MM.1S (cell line): Measurements from ENCODE around the gene PDE2A.

Source experiments
- DNase-seq: peaks from one replicate; pipeline ENCODE4 v3.0.0-alpha.2; 2015
- H2AFZ ChIP-seq: fragments of 300-600 bp; sonication (generic); 2 replicates; pipeline ENCODE4 v1.6.0; 2016; ENCODE audit warnings: antibody characterized with exemption, low read length
- H3F3A ChIP-seq: fragments of 300-600 bp; sonication (generic); 2 replicates; pipeline ENCODE4 v1.6.1; 2016; ENCODE audit warnings: mild to moderate bottlenecking, antibody characterized with exemption, low read length, moderate library complexity, mixed read lengths; ENCODE audit not compliant: insufficient read depth
- H3K27ac ChIP-seq: fragments of 300-600 bp; sonication (generic); 2 replicates; pipeline ENCODE4 v1.5.1; 2016; ENCODE audit warnings: mild to moderate bottlenecking, low read length
- H3K27me3 ChIP-seq: fragments of 300-600 bp; sonication (generic); replicated peaks from 2 replicates; pipeline ENCODE4 v1.6.0; 2016; ENCODE audit warnings: low read length; ENCODE audit not compliant: insufficient read depth
- H3K36me3 ChIP-seq: fragments of 300-600 bp; sonication (generic); replicated peaks from 2 replicates; pipeline ENCODE4 v1.6.1; 2016; ENCODE audit warnings: mild to moderate bottlenecking, low read length, mixed read lengths; ENCODE audit not compliant: insufficient read depth
- H3K4me1 ChIP-seq: fragments of 300-600 bp; sonication (generic); 2 replicates; pipeline ENCODE4 v1.6.1; 2016; ENCODE audit warnings: low read length, mixed read lengths
- H3K4me2 ChIP-seq: fragments of 300-600 bp; sonication (generic); 2 replicates; pipeline ENCODE4 v1.6.0; 2016; ENCODE audit warnings: low read depth, low read length
- H3K4me3 ChIP-seq: fragments of 300-600 bp; sonication (generic); 2 replicates; pipeline ENCODE4 v1.5.1; 2016; ENCODE audit warnings: low read length, mixed read lengths
- H3K79me2 ChIP-seq: fragments of 300-600 bp; sonication (generic); 2 replicates; pipeline ENCODE4 v1.6.1; 2016; ENCODE audit warnings: mixed run types, low read length, mixed read lengths
- H3K9ac ChIP-seq: fragments of 300-600 bp; sonication (generic); 2 replicates; pipeline ENCODE4 v1.6.1; 2016; ENCODE audit warnings: low read length, mixed read lengths
- H3K9me2 ChIP-seq: fragments of 300-600 bp; sonication (generic); replicated peaks from 2 replicates; pipeline ENCODE4 v1.6.1; 2016; ENCODE audit warnings: mild to moderate bottlenecking, low read length, mixed read lengths; ENCODE audit not compliant: insufficient read depth
- H3K9me3 ChIP-seq: fragments of 300-600 bp; sonication (generic); replicated peaks from 2 replicates; pipeline ENCODE4 v1.6.1; 2016; ENCODE audit warnings: mild to moderate bottlenecking, low read length, mixed read lengths; ENCODE audit not compliant: insufficient read depth
- H4K20me1 ChIP-seq: fragments of 300-600 bp; sonication (generic); 2 replicates; pipeline ENCODE4 v1.6.1; 2016; ENCODE audit warnings: mild to moderate bottlenecking, low read length, moderate library complexity, mixed read lengths; ENCODE audit not compliant: insufficient read depth
- CTCF ChIP-seq: fragments of 300-600 bp; sonication (generic); IDR thresholded peaks from 2 replicates; pipeline ENCODE4 v1.5.1; 2016; ENCODE audit warnings: antibody characterized with exemption, low read length, mixed read lengths
- EZH2 ChIP-seq: fragments of 300-600 bp; sonication (generic); optimal IDR thresholded peaks from 2 replicates; pipeline ENCODE3; 2017; ENCODE audit warnings: low read depth, mild to moderate bottlenecking, antibody characterized with exemption, low read length, mixed read lengths
- EZH2phosphoT487 ChIP-seq: fragments of 300-600 bp; sonication (generic); IDR thresholded peaks from 2 replicates; pipeline ENCODE4 v1.6.1; 2018; ENCODE audit warnings: antibody characterized with exemption, low read length

Gene PDE2A

GRCh38 chr11:72652133-72652532 lies 22.1 kb downstream of the PDE2A start:
- no peak overlapping the region for H3K4me2 ChIP-seq

GRCh38 chr11:72649215-72649976 lies 24.8 kb downstream of the PDE2A start:
- no peak overlapping the region for H3K4me2 ChIP-seq
- H3K9me3 ChIP-seq = no peaks in the 10 kb centered on the region
- H4K20me1 ChIP-seq = no peaks in the 10 kb centered on the region
- H3K4me1 ChIP-seq = no peaks in the 10 kb centered on the region
- no peak overlapping the region for H2AFZ ChIP-seq
- DNase-seq = no peak
- no peaks in the 10 kb centered on the region for H3K36me3 ChIP-seq
- H3K27ac ChIP-seq = no peak overlapping the region
- peaks cover 3% of the 10 kb centered on the region; the same call in 1 of the 2 replicates for H3K27me3 ChIP-seq
- no peaks in the 10 kb centered on the region for H3F3A ChIP-seq
- H3K4me3 ChIP-seq = no peak overlapping the region
- no peak for TF ChIP-seq CTCF
- TF ChIP-seq EZH2phosphoT487 = no peak
- no peak for TF ChIP-seq EZH2
- no peaks in the 10 kb centered on the region for H3K79me2 ChIP-seq
- H3K9ac ChIP-seq = no peak overlapping the region
- no peaks in the 10 kb centered on the region for H3K9me2 ChIP-seq

More at GRCh38 chr11:72652133-72652532, 22.1 kb downstream of the PDE2A start:
- Histone ChIP-seq H3K79me2 (no peaks in the 10 kb centered on the region), H3K9me3 (no peaks in the 10 kb centered on the region), H3F3A (no peaks in the 10 kb centered on the region), H3K4me1 (no peaks in the 10 kb centered on the region), H3K36me3 (no peaks in the 10 kb centered on the region), H4K20me1 (no peaks in the 10 kb centered on the region), H3K4me3 (no peak overlapping the region), H3K9ac (no peak overlapping the region), H3K9me2 (no peaks in the 10 kb centered on the region), H2AFZ (no peak overlapping the region), H3K27me3 (peaks cover 3% of the 10 kb centered on the region; the same call in 1 of the 2 replicates), H3K27ac (no peak overlapping the region)
- no peak for DNase-seq
- no peak for TF ChIP-seq CTCF

GRCh38 chr11:72648384-72649136 lies 25.7 kb downstream of the PDE2A start:
- Histone ChIP-seq H3K4me3 (no peak overlapping the region), H3K9me3 (no peaks in the 10 kb centered on the region), H3F3A (no peaks in the 10 kb centered on the region), H3K9me2 (no peaks in the 10 kb centered on the region), H3K4me1 (no peaks in the 10 kb centered on the region), H3K9ac (no peak overlapping the region), H3K27ac (no peak overlapping the region), H4K20me1 (no peaks in the 10 kb centered on the region), H2AFZ (no peak overlapping the region), H3K27me3 (0 out of 2 replicates have a peak, but pooled peaks cover under 1% of the 10 kb centered on the region), H3K36me3 (no peaks in the 10 kb centered on the region), H3K79me2 (no peaks in the 10 kb centered on the region), H3K4me2 (no peak overlapping the region)
- no peak for DNase-seq
- TF ChIP-seq EZH2phosphoT487 = no peak
- no peak for TF ChIP-seq CTCF
- no peak for TF ChIP-seq EZH2
